Small intestine (tissue), 16 donors: Measurements from ENCODE around the gene TTC24. TPM values are rescaled to one million over a fixed set of nuclear protein-coding genes. Genes with fewer than 3 reads are reported as not detected.

Source experiments
- DNase-seq, 2 donors: peaks; one replicate each; pipeline versions ENCODE4 v3.0.0 to v3.0.0-alpha.2; 2013
- FAIRE-seq: peaks from 2 replicates; lab custom pipeline; 2012; peaks lifted over from hg19 to GRCh38; lab: Jason Lieb, UNC
- H3K27ac ChIP-seq, 3 donors: one replicate each; pipeline ENCODE4 v1.5.1; 2013; ENCODE audit warnings: low read length in 2 of 3, mild to moderate bottlenecking in 2 of 3, control low read depth in 1 of 3, inconsistent platforms in 1 of 3, low read depth in 1 of 3, moderate library complexity in 1 of 3
- H3K27me3 ChIP-seq, 3 donors: one replicate each; pipeline ENCODE4 v1.6.1; 2013; ENCODE audit warnings: low read length in 3 of 3, inconsistent platforms in 1 of 3; ENCODE audit not compliant: control insufficient read depth in 3 of 3, insufficient read depth in 3 of 3
- H3K36me3 ChIP-seq, 3 donors: one replicate each; pipeline ENCODE4 v1.6.1; 2013; ENCODE audit warnings: low read length in 3 of 3, inconsistent platforms in 1 of 3, low read depth in 1 of 3, mild to moderate bottlenecking in 1 of 3, moderate library complexity in 1 of 3; ENCODE audit not compliant: control insufficient read depth in 3 of 3, insufficient read depth in 2 of 3
- H3K4me1 ChIP-seq, 3 donors: one replicate each; pipeline ENCODE4 v1.6.1; 2013; ENCODE audit warnings: low read length in 2 of 3, inconsistent platforms in 1 of 3, low read depth in 1 of 3, mild to moderate bottlenecking in 1 of 3, moderate library complexity in 1 of 3; ENCODE audit not compliant: control insufficient read depth in 3 of 3, insufficient read depth in 2 of 3
- H3K4me3 ChIP-seq, 3 donors: one replicate each; pipeline ENCODE4 v1.5.1; 2013; ENCODE audit warnings: low read length in 3 of 3, control low read depth in 1 of 3, inconsistent platforms in 1 of 3, low read depth in 1 of 3, mild to moderate bottlenecking in 1 of 3, moderate library complexity in 1 of 3
- H3K9me3 ChIP-seq, 2 donors: one replicate each; pipeline ENCODE4 v1.6.1; 2013; ENCODE audit warnings: low read depth in 1 of 2, low read length in 1 of 2; ENCODE audit not compliant: control insufficient read depth in 2 of 2, insufficient read depth in 1 of 2
- WGBS, 3 donors: extraction: QIAGEN DNeasy Blood & Tissue Kit; methylation state at CpG; one replicate each; pipeline ENCODE4 v1.1.7; 2013; 5-methylcytosine and 5-hydroxymethylcytosine counted together
- long read RNA-seq, 10 donors: transcript quantifications; one replicate each; lab custom pipeline, GENCODE V29; 2026
- polyA plus RNA-seq, 4 donors: library from polyadenylated mRNA; stranded (reverse) in 3 of 4; unstranded in 1 of 4; fragments of 200-250 nt in 3 of 4; fragments of 120-200 nt in 1 of 4; gene quantifications; one replicate each; pipeline versions ENCODE4 v1.2.1 to v1.2.3, GENCODE V29; 2013
- donor health status: healthy with polysubstance abuse.
- donor health status: control.
- donor health status: control.
- donor health status: Bipolar disorder and iron deficiency.
- donor health status: healthy.

Gene TTC24
- polyA plus RNA-seq, result under 1 TPM in 2 of 4 donors, not detected in 2; 0.18 to 0.19 TPM
- long read RNA-seq, donor 1, result 0 reads
- long read RNA-seq, donor 2, result 0 reads
- long read RNA-seq, donor 3, result 0 reads
- long read RNA-seq, donor 4, result 0 reads
- long read RNA-seq, donor 5, result 0 reads
- long read RNA-seq, donor 6, result 0 reads
- long read RNA-seq, donor 7, result 0 reads
- long read RNA-seq, donor 8, result 0 reads
- long read RNA-seq, donor 9, result 0 reads
- long read RNA-seq, donor 10, partial matches to known transcripts, result 39 of 39 reads
- long read RNA-seq, donor 10, other reads (novel, unspliced or antisense), result 0 of 39 reads

GRCh38 chr1:156579472-156579871 lies at the start of gene TTC24:
Gene TTC24 (plus strand): TSS chr1:156579723. CDS start chr1:156581365, 1,642 bp downstream.
- Histone ChIP-seq H3K4me3 (no peak within 1 kb of the TSS), H3K27me3 (no peaks in the 10 kb centered on the region), H3K9me3 (no peaks in the 10 kb centered on the region), H3K27ac (no peak within 1 kb of the TSS), H3K4me1 (no peaks in the 10 kb centered on the region), H3K36me3 (no peaks in the 10 kb centered on the region)
- 73 to 74% (median 74%) methylated on average over 5 of the region's 5 CpGs for WGBS, 3 donors
- DNase-seq (no peak), FAIRE-seq (no peak)

- FAIRE-seq (no peak), DNase-seq (no peak)
- 96 to 98% (median 97%) methylated on average over 18 of the region's 18 CpGs for WGBS, 3 donors
- Histone ChIP-seq H3K4me1 (peaks cover 0 to 9% (median 6%) of the 10 kb centered on the region in 3 donors), H3K27ac (no peak overlapping the region), H3K36me3 (peaks cover 0 to 62% (median 0%) of the 10 kb centered on the region in 3 donors), H3K9me3 (no peaks in the 10 kb centered on the region), H3K27me3 (no peaks in the 10 kb centered on the region), H3K4me3 (no peak overlapping the region)
Measured at GRCh38 chr1:156530006-156530405, 49.5 kb upstream of the TTC24 start.

- Histone ChIP-seq H3K4me3 (no peak overlapping the region), H3K27me3 (no peaks in the 10 kb centered on the region), H3K4me1 (no peaks in the 10 kb centered on the region), H3K27ac (no peak overlapping the region), H3K36me3 (peaks cover 0 to 68% (median 0%) of the 10 kb centered on the region in 3 donors), H3K9me3 (no peaks in the 10 kb centered on the region)
- FAIRE-seq, result no peak
- 89 to 94% (median 91%) methylated on average over 4 of the region's 4 CpGs for WGBS, 3 donors
- no peak for DNase-seq
Measured at GRCh38 chr1:156532374-156532773, 47.1 kb upstream of the TTC24 start.

GRCh38 chr1:156533568-156534220 lies 45.8 kb upstream of the TTC24 start:
- H3K4me3 ChIP-seq, result no peak overlapping the region
- no peaks in the 10 kb centered on the region for H3K27me3 ChIP-seq
- H3K9me3 ChIP-seq, result no peaks in the 10 kb centered on the region
- H3K36me3 ChIP-seq, result peaks cover 0 to 61% (median 0%) of the 10 kb centered on the region in 3 donors
- WGBS, 3 donors, result 85 to 93% (median 92%) methylated on average over 10 to 11 of the region's 11 CpGs
- FAIRE-seq (no peak), DNase-seq (no peak)
- no peaks in the 10 kb centered on the region for H3K4me1 ChIP-seq
- no peak overlapping the region for H3K27ac ChIP-seq

- Histone ChIP-seq H3K4me3 (no peak overlapping the region), H3K4me1 (no peaks in the 10 kb centered on the region), H3K9me3 (no peaks in the 10 kb centered on the region), H3K27me3 (no peaks in the 10 kb centered on the region), H3K27ac (no peak overlapping the region), H3K36me3 (peaks cover 0 to 66% (median 0%) of the 10 kb centered on the region in 3 donors)
- DNase-seq (no peak), FAIRE-seq (no peak)
- WGBS, 3 donors, result 91 to 95% (median 92%) methylated on average over 11 to 12 of the region's 12 CpGs
Measured at GRCh38 chr1:156534424-156535060, 45.0 kb upstream of the TTC24 start.

- peaks cover 0 to 5% (median 0%) of the 10 kb centered on the region in 3 donors for H3K4me1 ChIP-seq
- H3K27ac ChIP-seq, result no peak overlapping the region
- WGBS, 3 donors, result 91 to 96% (median 91%) methylated on average over 9 of the region's 9 CpGs
- DNase-seq, result no peak
- H3K4me3 ChIP-seq, result no peak overlapping the region
- H3K27me3 ChIP-seq, result no peaks in the 10 kb centered on the region
- H3K9me3 ChIP-seq, result no peaks in the 10 kb centered on the region
- no peak for FAIRE-seq
- peaks cover 0 to 62% (median 0%) of the 10 kb centered on the region in 3 donors for H3K36me3 ChIP-seq
Measured at GRCh38 chr1:156537027-156537426, 42.5 kb upstream of the TTC24 start.

- Histone ChIP-seq H3K36me3 (peaks cover 0 to 55% (median 0%) of the 10 kb centered on the region in 3 donors), H3K9me3 (no peaks in the 10 kb centered on the region), H3K27me3 (no peaks in the 10 kb centered on the region), H3K4me3 (no peak overlapping the region), H3K4me1 (peaks cover 0 to 9% (median 0%) of the 10 kb centered on the region in 3 donors), H3K27ac (no peak overlapping the region)
- DNase-seq (no peak), FAIRE-seq (no peak)
- 86 to 90% (median 87%) methylated on average over 10 of the region's 10 CpGs for WGBS, 3 donors
Measured at GRCh38 chr1:156538711-156539440, 40.6 kb upstream of the TTC24 start.

- DNase-seq (no peak), FAIRE-seq (no peak)
- 86 to 93% (median 88%) methylated on average over 4 of the region's 4 CpGs for WGBS, 3 donors
Measured at GRCh38 chr1:156539818-156540355, 39.6 kb upstream of the TTC24 start.

More at GRCh38 chr1:156539818-156540355, 39.6 kb upstream of the TTC24 start:
- peaks cover 0 to 9% (median 0%) of the 10 kb centered on the region in 3 donors for H3K4me1 ChIP-seq
- H3K9me3 ChIP-seq, result no peaks in the 10 kb centered on the region
- no peak overlapping the region for H3K4me3 ChIP-seq
- H3K27ac ChIP-seq, result no peak overlapping the region
- no peaks in the 10 kb centered on the region for H3K27me3 ChIP-seq
- H3K36me3 ChIP-seq, result peaks cover 0 to 51% (median 0%) of the 10 kb centered on the region in 3 donors
